Measurements from ENCODE around the gene DAPK1.

DAPK1 gene

DNA sequence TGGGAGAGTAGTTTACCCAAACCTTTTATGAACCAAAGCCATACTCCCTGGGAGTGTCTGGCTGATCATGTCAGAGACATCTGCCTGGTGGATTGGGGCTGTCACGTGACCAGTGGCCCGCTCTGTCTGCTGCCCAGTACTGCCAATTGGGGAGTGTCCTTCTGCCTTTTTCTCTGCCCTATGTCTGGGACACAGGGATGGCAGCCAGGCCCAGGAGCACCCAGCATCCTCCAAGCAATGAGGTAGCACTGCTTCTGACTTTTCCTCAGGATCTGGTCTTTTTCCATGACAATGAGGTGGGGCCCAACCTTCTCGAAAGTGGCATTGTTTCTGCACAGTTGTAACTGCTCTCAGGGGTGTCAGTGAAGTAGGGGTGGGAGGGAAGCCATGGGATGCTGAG, 21.8 kb downstream of the DAPK1 start:
- H2AFZ ChIP-seq (ENCODE audit: low read length) = no peak overlapping the region
- peaks cover 63% of the 10 kb centered on the region for H3K79me2 ChIP-seq (ENCODE audit: low read length)
- H3F3A ChIP-seq (ENCODE audit: insufficient read depth, low read length) = no peaks in the 10 kb centered on the region
- H3K9me2 ChIP-seq (replicated peaks; ENCODE audit: insufficient read depth, low read length) = no peaks in the 10 kb centered on the region
- H4K20me1 ChIP-seq (ENCODE audit: insufficient read depth, low read length) = no peaks in the 10 kb centered on the region
- no peaks in the 10 kb centered on the region for H3K27me3 ChIP-seq (replicated peaks; ENCODE audit: insufficient read depth, low read length)
- DNase-seq = no peak
- no peak overlapping the region for H3K4me2 ChIP-seq (ENCODE audit: low read depth, low read length)
- H3K4me1 ChIP-seq (ENCODE audit: low read length) = no peaks in the 10 kb centered on the region
- no peaks in the 10 kb centered on the region for H3K9me3 ChIP-seq (replicated peaks; ENCODE audit: insufficient read depth, low read length)
- H3K9ac ChIP-seq (ENCODE audit: low read length) = no peak overlapping the region
- no peak overlapping the region for H3K4me3 ChIP-seq (ENCODE audit: low read length)
- H3K36me3 ChIP-seq (replicated peaks; ENCODE audit: insufficient read depth, low read length) = no peaks in the 10 kb centered on the region
- H3K27ac ChIP-seq (ENCODE audit: low read length) = no peak overlapping the region
- TF ChIP-seq, protein P1, sequence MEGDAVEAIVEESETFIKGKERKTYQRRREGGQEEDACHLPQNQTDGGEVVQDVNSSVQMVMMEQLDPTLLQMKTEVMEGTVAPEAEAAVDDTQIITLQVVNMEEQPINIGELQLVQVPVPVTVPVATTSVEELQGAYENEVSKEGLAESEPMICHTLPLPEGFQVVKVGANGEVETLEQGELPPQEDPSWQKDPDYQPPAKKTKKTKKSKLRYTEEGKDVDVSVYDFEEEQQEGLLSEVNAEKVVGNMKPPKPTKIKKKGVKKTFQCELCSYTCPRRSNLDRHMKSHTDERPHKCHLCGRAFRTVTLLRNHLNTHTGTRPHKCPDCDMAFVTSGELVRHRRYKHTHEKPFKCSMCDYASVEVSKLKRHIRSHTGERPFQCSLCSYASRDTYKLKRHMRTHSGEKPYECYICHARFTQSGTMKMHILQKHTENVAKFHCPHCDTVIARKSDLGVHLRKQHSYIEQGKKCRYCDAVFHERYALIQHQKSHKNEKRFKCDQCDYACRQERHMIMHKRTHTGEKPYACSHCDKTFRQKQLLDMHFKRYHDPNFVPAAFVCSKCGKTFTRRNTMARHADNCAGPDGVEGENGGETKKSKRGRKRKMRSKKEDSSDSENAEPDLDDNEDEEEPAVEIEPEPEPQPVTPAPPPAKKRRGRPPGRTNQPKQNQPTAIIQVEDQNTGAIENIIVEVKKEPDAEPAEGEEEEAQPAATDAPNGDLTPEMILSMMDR (IDR thresholded peaks at IDR 0.05; ENCODE audit: low read length) = no peak
- no peak for TF ChIP-seq EZH2phosphoT487 (IDR thresholded peaks at IDR 0.05; ENCODE audit: low read length)
- TF ChIP-seq EZH2 (optimal IDR thresholded peaks at IDR 0.05; ENCODE audit: low read depth, low read length) = no peak

DNA sequence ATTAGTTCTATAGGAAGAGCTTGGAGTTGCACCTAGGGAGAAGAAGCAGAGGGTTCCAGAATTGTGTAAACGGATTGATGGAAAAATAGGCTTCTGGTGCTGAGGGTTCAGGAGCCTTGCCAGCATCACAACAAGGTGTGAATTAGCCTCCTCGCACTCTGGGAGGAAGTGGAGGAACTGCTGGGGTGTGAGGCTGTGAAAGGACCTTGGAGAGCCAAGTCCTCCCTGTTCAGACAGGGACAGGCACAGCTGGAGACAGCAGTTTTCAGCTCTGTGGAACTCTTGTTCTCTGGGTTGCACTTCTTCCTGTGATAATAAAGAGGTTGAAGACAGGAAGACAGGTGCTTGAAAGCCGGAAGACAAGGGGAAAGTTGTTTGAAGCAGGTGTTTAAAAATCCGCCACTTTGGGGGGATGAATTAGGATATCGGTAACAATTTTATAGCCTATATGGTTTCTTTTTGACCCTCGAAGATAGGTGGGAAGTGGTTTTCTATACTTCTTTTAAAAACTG, 22.6 kb downstream of the DAPK1 start:
- DNase-seq = no peak
- H3K4me1 ChIP-seq (ENCODE audit: low read length) = no peaks in the 10 kb centered on the region
- H3F3A ChIP-seq (ENCODE audit: insufficient read depth, low read length) = no peaks in the 10 kb centered on the region
- H3K27me3 ChIP-seq (replicated peaks; ENCODE audit: insufficient read depth, low read length) = no peaks in the 10 kb centered on the region
- no peaks in the 10 kb centered on the region for H3K9me3 ChIP-seq (replicated peaks; ENCODE audit: insufficient read depth, low read length)
- H2AFZ ChIP-seq (ENCODE audit: low read length) = no peak overlapping the region
- H3K27ac ChIP-seq (ENCODE audit: low read length) = no peak overlapping the region
- H3K4me2 ChIP-seq (ENCODE audit: low read depth, low read length) = no peak overlapping the region
- TF ChIP-seq, protein P1 (IDR thresholded peaks at IDR 0.05; ENCODE audit: low read length) = no peak
- TF ChIP-seq EZH2 (optimal IDR thresholded peaks at IDR 0.05; ENCODE audit: low read depth, low read length) (no peak), EZH2phosphoT487 (IDR thresholded peaks at IDR 0.05; ENCODE audit: low read length) (no peak)
- no peaks in the 10 kb centered on the region for H4K20me1 ChIP-seq (ENCODE audit: insufficient read depth, low read length)
- H3K9me2 ChIP-seq (replicated peaks; ENCODE audit: insufficient read depth, low read length) = no peaks in the 10 kb centered on the region
- no peak overlapping the region for H3K9ac ChIP-seq (ENCODE audit: low read length)
- H3K36me3 ChIP-seq (replicated peaks; ENCODE audit: insufficient read depth, low read length) = no peaks in the 10 kb centered on the region
- H3K79me2 ChIP-seq (ENCODE audit: low read length) = peaks cover 60% of the 10 kb centered on the region
- no peak overlapping the region for H3K4me3 ChIP-seq (ENCODE audit: low read length)

DNA sequence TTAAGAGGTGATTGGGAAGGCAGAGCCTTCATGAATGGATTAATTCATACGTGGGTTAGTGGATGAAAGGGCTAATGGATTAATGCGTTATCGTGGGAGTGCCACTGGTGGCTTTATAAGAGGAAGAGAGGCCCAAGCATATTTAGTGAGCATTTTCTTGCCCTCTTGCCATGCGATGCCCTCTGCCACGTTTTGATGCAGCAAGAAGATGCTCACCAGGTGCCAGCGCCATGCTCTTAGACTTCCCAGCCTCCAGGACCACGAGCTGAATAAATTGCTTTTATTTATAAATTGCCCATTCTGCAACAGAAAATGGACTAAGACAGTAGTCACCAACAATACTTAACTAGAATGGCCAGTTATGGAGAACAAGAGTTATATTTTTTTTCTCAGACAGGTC, 24.2 kb downstream of the DAPK1 start:
- no peaks in the 10 kb centered on the region for H3K9me2 ChIP-seq (replicated peaks; ENCODE audit: insufficient read depth, low read length)
- H3K9me3 ChIP-seq (replicated peaks; ENCODE audit: insufficient read depth, low read length) = no peaks in the 10 kb centered on the region
- H3F3A ChIP-seq (ENCODE audit: insufficient read depth, low read length) = no peaks in the 10 kb centered on the region
- TF ChIP-seq, protein P1 (IDR thresholded peaks at IDR 0.05; ENCODE audit: low read length) = no peak
- TF ChIP-seq EZH2 (optimal IDR thresholded peaks at IDR 0.05; ENCODE audit: low read depth, low read length) (no peak), EZH2phosphoT487 (IDR thresholded peaks at IDR 0.05; ENCODE audit: low read length) (no peak)
- H3K9ac ChIP-seq (ENCODE audit: low read length) = no peak overlapping the region
- H3K27ac ChIP-seq (ENCODE audit: low read length) = no peak overlapping the region
- no peaks in the 10 kb centered on the region for H4K20me1 ChIP-seq (ENCODE audit: insufficient read depth, low read length)
- H3K27me3 ChIP-seq (replicated peaks; ENCODE audit: insufficient read depth, low read length) = no peaks in the 10 kb centered on the region
- no peak overlapping the region for H3K4me3 ChIP-seq (ENCODE audit: low read length)
- no peaks in the 10 kb centered on the region for H3K4me1 ChIP-seq (ENCODE audit: low read length)
- no peak for DNase-seq
- no peaks in the 10 kb centered on the region for H3K36me3 ChIP-seq (replicated peaks; ENCODE audit: insufficient read depth, low read length)
- no peak overlapping the region for H2AFZ ChIP-seq (ENCODE audit: low read length)
- no peak overlapping the region for H3K4me2 ChIP-seq (ENCODE audit: low read depth, low read length)
- H3K79me2 ChIP-seq (ENCODE audit: low read length) = peaks cover 55% of the 10 kb centered on the region
